GM12878 (cell line): ENCODE data around the gene WDR75. TPM values are rescaled to one million over a fixed set of nuclear protein-coding genes. Genes with fewer than 3 reads are reported as not detected.

ENCODE experiments used
- ATAC-seq: fragments of 200-7000 bp; cut with Tn5 transposase; 3 replicates; pipeline ENCODE4 v1.9.1; 2020; ENCODE audit warnings: mild to moderate bottlenecking, moderate library complexity
- BruUV-seq: library from RNA; stranded (reverse); fragments of 400-500 nt; replicated peaks from 2 replicates; lab custom pipeline; 2021; lab: Mats Ljungman, UMichigan
- CTCF ChIA-PET: fragments of 300-600 bp; sonication (Branson Sonifier 250); formaldehyde crosslinking; extraction: SDS; loops from one replicate; lab custom pipeline; 2021; ENCODE audit warnings: inconsistent platforms; lab: Yijun Ruan, JAX
- POLR2A ChIA-PET: fragments of 350-600 bp; formaldehyde crosslinking; extraction: SDS; loops from one replicate; lab custom pipeline; 2021; ENCODE audit warnings: inconsistent platforms; lab: Charles Lee
- RAD21 ChIA-PET: fragments of 300-600 bp; sonication (Branson Sonifier 250); formaldehyde crosslinking; loops from one replicate; lab custom pipeline; 2023; ENCODE audit warnings: antibody characterized with exemption; ENCODE audit not compliant: unreplicated experiment; lab: Charles Lee
- SMC1A ChIA-PET: fragments of 300-600 bp; sonication (Branson Sonifier 250); formaldehyde crosslinking; loops from one replicate; lab custom pipeline; 2023; ENCODE audit not compliant: unreplicated experiment, uncharacterized antibody; lab: Charles Lee
- DNase-seq: peaks from one replicate; pipeline ENCODE4 v3.0.0-alpha.2; 2011; ENCODE audit warnings: low read depth, low spot score
- FAIRE-seq: peaks from 3 replicates; lab custom pipeline; 2011; peaks lifted over from hg19 to GRCh38; lab: Jason Lieb, UNC
- H2AFZ ChIP-seq: 2 replicates; pipeline ENCODE4 v1.6.0; 2011; ENCODE audit warnings: low read depth, low read length, control low read depth; ENCODE audit not compliant: control insufficient read depth
- H3K27ac ChIP-seq: 2 replicates; pipeline ENCODE4 v1.5.1; 2011; ENCODE audit warnings: control low read depth; ENCODE audit not compliant: control insufficient read depth, insufficient read depth
- H3K27me3 ChIP-seq, 2 experiments: replicated peaks in 1 of 2; 2 replicates each; pipeline versions ENCODE4 v1.6.0 to v1.6.1; 2011; ENCODE audit warnings: low read length in 1 of 2; ENCODE audit not compliant: control insufficient read depth in 2 of 2, insufficient read depth in 2 of 2
- H3K36me3 ChIP-seq, 2 experiments: 2 replicates each; pipeline ENCODE4 v1.5.1; 2011; ENCODE audit warnings: low read length in 1 of 2; ENCODE audit not compliant: control insufficient read depth in 2 of 2, insufficient read depth in 2 of 2
- H3K4me1 ChIP-seq: 2 replicates; pipeline ENCODE4 v1.6.1; 2011; ENCODE audit warnings: mild to moderate bottlenecking, low read length, moderate library complexity, mixed read lengths; ENCODE audit not compliant: control insufficient read depth, insufficient read depth
- H3K4me2 ChIP-seq: 2 replicates; pipeline ENCODE4 v1.6.0; 2011; ENCODE audit warnings: control low read depth; ENCODE audit not compliant: control insufficient read depth, insufficient read depth
- H3K4me3 ChIP-seq: fragments of 200-600 bp; sonication (generic); 2 replicates; pipeline ENCODE4 v1.5.1; 2016
- H3K79me2 ChIP-seq: 2 replicates; pipeline ENCODE4 v1.6.0; 2011; ENCODE audit warnings: low read length; ENCODE audit not compliant: control insufficient read depth, insufficient read depth
- H3K9ac ChIP-seq: 2 replicates; pipeline ENCODE4 v1.8.0; 2011; ENCODE audit warnings: low read length, control low read depth, mixed read lengths; ENCODE audit not compliant: control insufficient read depth, insufficient read depth
- H3K9me3 ChIP-seq: replicated peaks from 3 replicates; pipeline ENCODE4 v1.5.1; 2011; ENCODE audit warnings: mild to moderate bottlenecking, low read length; ENCODE audit not compliant: control insufficient read depth, insufficient read depth
- H4K20me1 ChIP-seq: 2 replicates; pipeline ENCODE4 v1.6.0; 2011; ENCODE audit not compliant: control insufficient read depth, insufficient read depth
- CEBPB ChIP-seq, 2 experiments: fragments of 150-350 bp in 1 of 2; IDR thresholded peaks; 2 replicates each; pipeline ENCODE4 v1.6.1; 2012 to 2014; ENCODE audit warnings: low read depth in 2 of 2, low read length in 2 of 2, borderline replicate concordance in 1 of 2, inconsistent platforms in 1 of 2
- EP300 ChIP-seq, 2 experiments: fragments of 150-350 bp in 1 of 2; IDR thresholded peaks; 2 replicates each; pipeline ENCODE4 v1.6.1; 2011 to 2012; ENCODE audit warnings: low read depth in 2 of 2, low read length in 2 of 2, borderline replicate concordance in 1 of 2, improper control_type of control experiment in 1 of 2, inconsistent platforms in 1 of 2; ENCODE audit not compliant: control insufficient read depth in 1 of 2
- HSF1 ChIP-seq: fragments of 150-350 bp; IDR thresholded peaks from 2 replicates; pipeline ENCODE4 v1.6.1; 2014; ENCODE audit warnings: mild to moderate bottlenecking, low read depth, low read length
- LARP7 ChIP-seq: fragments of 450-650 bp; IDR thresholded peaks from 2 replicates; pipeline ENCODE4 v1.6.1; 2017; ENCODE audit warnings: mild to moderate bottlenecking
- MLLT1 ChIP-seq: fragments of 450-650 bp; IDR thresholded peaks from 2 replicates; pipeline ENCODE4 v1.6.1; 2016; ENCODE audit warnings: mild to moderate bottlenecking
- PKNOX1 ChIP-seq: fragments of 450-650 bp; IDR thresholded peaks from 2 replicates; pipeline ENCODE4 v1.6.1; 2016; ENCODE audit warnings: mild to moderate bottlenecking
- POLR2A ChIP-seq: IDR thresholded peaks from 2 replicates; pipeline ENCODE4 v1.6.1; 2011; ENCODE audit warnings: low read depth, mild to moderate bottlenecking, low read length
- SKIL ChIP-seq: fragments of 450-650 bp; IDR thresholded peaks from 2 replicates; pipeline ENCODE4 v1.6.1; 2017; ENCODE audit warnings: mild to moderate bottlenecking, low read depth, inconsistent platforms; ENCODE audit not compliant: poor library complexity, severe bottlenecking
- SRF ChIP-seq, 2 experiments: IDR thresholded peaks; 2 replicates each; pipeline ENCODE4 v1.6.1; 2011; ENCODE audit warnings: low read depth in 2 of 2, low read length in 2 of 2, mild to moderate bottlenecking in 1 of 2, moderate library complexity in 1 of 2
- TAF1 ChIP-seq: IDR thresholded peaks from 2 replicates; pipeline ENCODE4 v1.6.1; 2011; ENCODE audit warnings: mild to moderate bottlenecking, low read depth, low read length, borderline replicate concordance
- TCF3 ChIP-seq: IDR thresholded peaks from 2 replicates; pipeline ENCODE4 v1.6.1; 2012; ENCODE audit warnings: low read depth, mild to moderate bottlenecking, low read length, borderline replicate concordance; ENCODE audit not compliant: insufficient read depth
- WRNIP1 ChIP-seq: IDR thresholded peaks from 2 replicates; pipeline ENCODE4 v1.6.1; 2011; ENCODE audit warnings: low read depth, low read length, improper control_type of control experiment, borderline replicate concordance
- ZBTB11 ChIP-seq: fragments of 450-650 bp; formaldehyde crosslinking; IDR thresholded peaks from 2 replicates; pipeline ENCODE4 v1.5.0; 2022; ENCODE audit warnings: mild to moderate bottlenecking, missing genetic modification characterization
- WGBS: methylation state at CpG from one replicate; pipeline ENCODE4 v1.1.6; 2016; ENCODE audit warnings: low lambda C conversion rate; ENCODE audit not compliant: insufficient replicate concordance, insufficient coverage; ENCODE audit errors: missing lambda C conversion rate; 5-methylcytosine and 5-hydroxymethylcytosine counted together
- in situ Hi-C: fragments of 300-500 bp; cut with MboI; formaldehyde crosslinking; loops from 9 replicates; pipeline ENCODE4 v1.14.3; 2018; ENCODE audit warnings: mixed read lengths
- intact Hi-C: fragments of 100-400 bp; cut with micrococcal nuclease; formaldehyde crosslinking; loops from one replicate; pipeline ENCODE4 v1.14.2; 2022; ENCODE audit not compliant: unreplicated experiment
- polyA plus RNA-seq, 11 experiments: library from polyadenylated mRNA; depleted of rRNA in 4 of 11; unstranded in 6 of 11; stranded (reverse) in 5 of 11; fragments of >200 nt; fragmentation: Nextera tagmentation in 4 of 11; fragmentation: Illumina TruSeq in 1 of 11; extraction: Ambion mirVana in 4 of 11; extraction: Trizol in 1 of 11; gene quantifications; 1 replicate in 1 of 11; 2 replicates in 10 of 11; pipeline versions ENCODE4 v1.2.1 to v1.2.3, GENCODE V29; 2011 to 2016; ENCODE audit warnings: inconsistent platforms in 2 of 11, missing spikeins in 2 of 11, low read depth in 1 of 11
- total RNA-seq, 4 experiments: library from RNA; depleted of rRNA in 3 of 4; stranded (reverse); fragments of >200 nt in 3 of 4; fragmentation: Illumina TruSeq in 1 of 4; extraction: Trizol in 1 of 4; gene quantifications; 2 replicates each; pipeline versions ENCODE4 v1.2.1 to v1.2.3, GENCODE V29; 2013 to 2021

The WDR75 gene
- total and polyA plus RNA-seq, 10 of the 15 experiments (the other 5 are each of a cell fraction or from before 2014, with no cell fraction given), result 53.1 to 98.5 (median 71.5) TPM

- TF ChIP-seq WRNIP1, result no peak
- no peak for TF ChIP-seq SRF (IDR thresholded peaks at IDR 0.05; ENCODE audit: low read depth in 2 of 2, low read length in 2 of 2)
- TF ChIP-seq EP300 (IDR thresholded peaks at IDR 0.05; ENCODE audit: borderline replicate concordance in 1 of 2, control insufficient read depth in 1 of 2, low read depth in 2 of 2, low read length in 2 of 2), result no peak
- TF ChIP-seq POLR2A, result no peak
- TF ChIP-seq TAF1, result no peak
- no peak for TF ChIP-seq MLLT1
- no peak for TF ChIP-seq ZBTB11
- TF ChIP-seq, all 136 proteins: peak for 0
Observed at GRCh38 chr2:189421644-189422043, 19.6 kb upstream of the WDR75 start (continued).

- no peak overlapping the region for H3K27ac ChIP-seq
- no peaks in the 10 kb centered on the region for H3K36me3 ChIP-seq
- H3K9me3 ChIP-seq, result no peaks in the 10 kb centered on the region
- no peak overlapping the region for H2AFZ ChIP-seq
- CTCF ChIA-PET, result no interaction called here
- H4K20me1 ChIP-seq, result no peaks in the 10 kb centered on the region
- no peak for ATAC-seq
- H3K4me2 ChIP-seq, result no peak overlapping the region
- DNase-seq, result no peak
- POLR2A ChIA-PET, result no interaction called here
- no TSS peak for BruUV-seq
- H3K9ac ChIP-seq, result no peak overlapping the region
- intact Hi-C loops, result no loop called here
- RAD21 ChIA-PET, result no interaction called here
- no peaks in the 10 kb centered on the region for H3K79me2 ChIP-seq
- SMC1A ChIA-PET, result interaction anchor here (0.8 to 1.5 kb wide), 2 partner anchors 13 to 16 kb away, joined by 3 read pairs; partner anchors contain the start of gene WDR75
- WGBS, result 82% methylated on average over 2 of the region's 2 CpGs
- no peaks in the 10 kb centered on the region for H3K4me1 ChIP-seq
- FAIRE-seq, result peak; percentile 7
- in situ Hi-C loops, result no loop called here
- no peak overlapping the region for H3K4me3 ChIP-seq
- no peaks in the 10 kb centered on the region for H3K27me3 ChIP-seq
- TF ChIP-seq TCF3 (no peak), SKIL (no peak), CEBPB (IDR thresholded peaks at IDR 0.05; ENCODE audit: borderline replicate concordance in 1 of 2, low read depth in 2 of 2, low read length in 2 of 2) (no peak), HSF1 (no peak), PKNOX1 (no peak), LARP7 (no peak)
Observed at GRCh38 chr2:189424961-189425360, 16.3 kb upstream of the WDR75 start.
